ENCODE data around the gene MTMR3. TPM values are rescaled to one million over a fixed set of nuclear protein-coding genes. Genes with fewer than 3 reads are reported as not detected.

The MTMR3 gene
- total and polyA plus RNA-seq, 3 experiments from 2014 or later: 19.7 to 22.5 (median 20.6) TPM

DNA sequence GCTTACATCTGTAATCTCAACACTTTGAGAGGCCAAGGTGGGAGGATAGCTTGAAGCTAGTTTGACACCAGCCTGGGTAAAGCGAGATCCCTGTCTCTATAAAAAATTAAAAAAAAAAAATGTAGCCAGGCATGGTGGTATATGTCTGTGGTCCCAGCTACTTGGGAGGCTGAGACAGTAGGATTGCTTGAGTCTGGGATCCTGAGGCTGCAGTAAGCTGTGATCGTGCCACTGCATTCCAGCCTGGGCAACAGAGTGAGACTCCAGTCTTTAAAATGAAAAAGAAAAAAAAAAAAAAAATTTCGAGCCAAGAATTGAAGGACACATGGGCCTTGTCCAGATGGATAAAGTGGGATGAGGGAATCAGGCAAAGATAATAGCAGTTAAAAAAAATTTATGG lies 62.5 kb downstream of the MTMR3 start:
- Histone ChIP-seq H3K4me3 (ENCODE audit: low read length) (no peak overlapping the region), H3K9me3 (ENCODE audit: low read length) (no peaks in the 10 kb centered on the region), H3K27ac (ENCODE audit: low read depth, low read length) (no peak overlapping the region), H3K36me3 (ENCODE audit: insufficient read depth, low read length) (no peaks in the 10 kb centered on the region), H3K4me1 (ENCODE audit: insufficient read depth, low read length) (peaks cover 16% of the 10 kb centered on the region), H3K27me3 (ENCODE audit: insufficient read depth, low read length, poor library complexity, severe bottlenecking) (no peaks in the 10 kb centered on the region)
- no peak for DNase-seq
- Mint-ChIP-seq H3K27me3 (no peaks in the 10 kb centered on the region), H3K4me3 (no peak overlapping the region), H3K27ac (peak overlapping the region in 1 of 8 donors; percentile 72), H3K9me3 (peaks cover 0 to 5% (median 2%) of the 10 kb centered on the region in 5 donors), H3K4me1 (peaks cover 49 to 84% (median 72%) of the 10 kb centered on the region in 3 donors), H3K36me3 (peaks cover 0 to 7% (median 2%) of the 10 kb centered on the region in 3 donors)
- ChIA-PET POLR2A (no interaction called here), CTCF (no interaction called here)

DNA sequence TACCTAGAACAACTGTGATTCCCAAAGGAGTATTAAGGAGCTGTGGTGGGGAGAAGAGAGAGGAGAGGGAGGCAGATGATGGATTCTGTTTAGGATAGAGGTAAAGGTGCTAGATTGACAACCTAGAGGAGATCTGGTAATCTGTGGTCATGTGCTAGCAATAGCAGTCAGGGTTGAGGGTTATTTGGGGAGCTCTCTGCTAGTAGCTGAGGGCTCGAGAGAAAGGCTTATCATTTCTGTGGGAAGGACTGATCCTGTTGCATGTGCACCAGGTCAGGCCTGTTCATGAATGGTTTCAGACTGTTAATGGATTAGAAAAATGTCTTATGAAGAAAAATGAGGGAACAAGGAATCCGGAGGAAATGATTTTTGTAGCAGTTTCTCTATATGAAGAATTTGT lies 63.2 kb downstream of the MTMR3 start:
- Mint-ChIP-seq H3K4me1 (peaks cover 53 to 81% (median 76%) of the 10 kb centered on the region in 3 donors), H3K27ac (peak overlapping the region in 1 of 8 donors; percentile 18), H3K4me3 (peak overlapping the region in 1 of 7 donors; percentile 6), H3K9me3 (peaks cover 0 to 5% (median 2%) of the 10 kb centered on the region in 5 donors), H3K27me3 (no peaks in the 10 kb centered on the region), H3K36me3 (peaks cover 0 to 2% (median 2%) of the 10 kb centered on the region in 3 donors)
- ChIA-PET POLR2A (no interaction called here), CTCF (no interaction called here)
- H3K27ac ChIP-seq (ENCODE audit: low read depth, low read length): no peak overlapping the region
- H3K27me3 ChIP-seq (ENCODE audit: insufficient read depth, low read length, poor library complexity, severe bottlenecking): no peaks in the 10 kb centered on the region
- H3K4me1 ChIP-seq (ENCODE audit: insufficient read depth, low read length): peaks cover 17% of the 10 kb centered on the region
- no peak for DNase-seq
- no peaks in the 10 kb centered on the region for H3K36me3 ChIP-seq (ENCODE audit: insufficient read depth, low read length)
- H3K4me3 ChIP-seq (ENCODE audit: low read length): no peak overlapping the region
- H3K9me3 ChIP-seq (ENCODE audit: low read length): no peaks in the 10 kb centered on the region

DNA sequence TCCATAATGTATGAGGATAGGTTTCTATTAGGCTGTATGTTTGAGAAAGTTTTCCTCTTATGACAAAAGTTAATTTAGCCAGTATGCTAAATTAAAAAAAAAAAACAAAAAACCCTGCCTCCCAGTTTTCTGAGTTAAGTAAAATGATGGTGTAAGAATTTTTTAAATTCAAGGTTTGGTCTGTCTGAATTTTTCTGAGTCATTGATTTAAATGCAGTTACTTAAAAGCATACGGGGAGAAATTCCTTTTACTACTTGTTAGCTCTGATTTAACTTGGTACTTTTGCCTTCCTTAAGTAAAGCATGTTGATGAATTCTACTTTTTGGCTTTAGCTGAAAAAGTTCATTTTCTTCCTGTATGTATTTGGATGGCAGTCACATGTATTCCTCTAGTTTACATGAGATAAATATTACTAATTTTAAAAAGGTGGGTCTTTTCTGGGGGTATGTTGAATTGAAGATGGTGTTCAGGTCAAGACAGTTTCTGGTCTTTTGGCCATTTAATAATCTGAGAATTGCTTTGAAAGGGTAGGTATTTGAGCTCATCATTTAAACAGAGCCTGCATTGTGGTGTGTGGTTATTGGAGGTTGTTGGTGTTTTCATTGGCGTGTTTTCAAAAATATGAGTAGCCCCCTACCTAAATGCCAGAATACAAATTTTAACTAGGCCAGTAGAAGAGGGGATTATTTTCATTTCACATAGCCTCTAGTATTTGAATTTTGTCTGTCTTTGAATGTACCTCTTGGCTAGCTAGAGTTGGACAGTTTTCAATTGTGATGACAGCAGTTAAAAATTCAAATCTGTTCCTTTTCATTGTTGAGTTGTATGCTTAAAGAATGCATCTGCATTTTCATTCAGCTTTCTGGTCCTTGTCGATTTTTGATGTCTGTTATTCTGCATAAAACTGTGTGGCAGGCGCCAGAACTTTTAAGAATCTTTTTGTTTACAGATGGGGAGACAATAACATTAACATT lies 64.7 kb downstream of the MTMR3 start:
- Histone ChIP-seq H3K27ac (ENCODE audit: low read depth, low read length) (no peak overlapping the region), H3K36me3 (ENCODE audit: insufficient read depth, low read length) (no peaks in the 10 kb centered on the region), H3K27me3 (ENCODE audit: insufficient read depth, low read length, poor library complexity, severe bottlenecking) (no peaks in the 10 kb centered on the region), H3K9me3 (ENCODE audit: low read length) (no peaks in the 10 kb centered on the region), H3K4me1 (ENCODE audit: insufficient read depth, low read length) (peaks cover 22% of the 10 kb centered on the region), H3K4me3 (ENCODE audit: low read length) (no peak overlapping the region)
- POLR2A ChIA-PET: no interaction called here
- H3K9me3 Mint-ChIP-seq: peaks cover 0 to under 1% (median 0%) of the 10 kb centered on the region in 5 donors
- no peak overlapping the region for H3K4me3 Mint-ChIP-seq
- CTCF ChIA-PET: no interaction called here
- peaks cover 59 to 88% (median 74%) of the 10 kb centered on the region in 3 donors for H3K4me1 Mint-ChIP-seq
- H3K36me3 Mint-ChIP-seq: no peaks in the 10 kb centered on the region
- H3K27ac Mint-ChIP-seq: peak overlapping the region in 3 of 8 donors; percentile 36 to 64 (median 39)
- no peak for DNase-seq
- no peaks in the 10 kb centered on the region for H3K27me3 Mint-ChIP-seq

DNA sequence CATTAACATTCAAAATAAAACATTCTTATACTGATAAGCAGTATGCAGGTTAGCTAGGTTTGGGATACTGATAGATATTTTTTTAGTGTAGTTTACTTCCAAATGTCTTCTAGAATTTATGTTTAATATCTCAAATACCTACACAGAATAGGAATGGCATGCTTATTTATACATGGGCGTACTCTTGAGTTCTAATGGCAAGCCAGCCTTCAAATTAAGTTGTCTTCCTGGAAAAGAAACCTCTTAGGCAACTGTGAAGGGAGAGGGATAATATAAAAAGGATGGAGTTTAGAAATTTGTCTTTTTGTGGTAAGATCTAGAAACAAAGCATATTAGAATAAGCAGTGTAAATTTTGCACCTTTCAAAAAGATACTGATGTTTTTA lies 65.4 kb downstream of the MTMR3 start:
- peaks cover 22% of the 10 kb centered on the region for H3K4me1 ChIP-seq (ENCODE audit: insufficient read depth, low read length)
- Mint-ChIP-seq H3K27me3 (no peaks in the 10 kb centered on the region), H3K4me1 (peaks cover 63 to 89% (median 75%) of the 10 kb centered on the region in 3 donors), H3K9me3 (no peaks in the 10 kb centered on the region), H3K4me3 (peak overlapping the region in 1 of 7 donors; percentile 37), H3K27ac (no peak overlapping the region), H3K36me3 (no peaks in the 10 kb centered on the region)
- H3K9me3 ChIP-seq (ENCODE audit: low read length): no peaks in the 10 kb centered on the region
- no peak for DNase-seq
- ChIA-PET CTCF (no interaction called here), POLR2A (no interaction called here)
- no peaks in the 10 kb centered on the region for H3K36me3 ChIP-seq (ENCODE audit: insufficient read depth, low read length)
- H3K27me3 ChIP-seq (ENCODE audit: insufficient read depth, low read length, poor library complexity, severe bottlenecking): no peaks in the 10 kb centered on the region
- H3K27ac ChIP-seq (ENCODE audit: low read depth, low read length): no peak overlapping the region
- H3K4me3 ChIP-seq (ENCODE audit: low read length): no peak overlapping the region

DNA sequence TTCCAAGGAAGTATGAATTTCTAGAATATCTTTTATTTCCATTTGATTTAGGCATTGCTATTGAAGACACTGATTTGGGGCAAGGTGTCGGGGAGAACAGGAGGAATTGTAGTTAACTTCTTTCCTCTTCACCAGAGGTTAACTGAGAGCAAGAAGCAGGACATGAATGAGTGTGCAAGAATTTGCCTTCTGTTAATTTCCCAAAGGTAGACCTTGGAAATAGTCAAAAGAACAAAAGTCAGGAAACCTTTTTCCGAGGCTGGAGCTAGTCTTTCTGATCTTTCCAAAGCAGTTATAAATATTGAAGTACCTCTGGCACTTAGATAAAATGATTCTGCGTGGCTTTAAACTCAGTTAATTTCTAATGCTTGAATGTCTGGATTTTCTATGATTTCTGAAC lies 66.9 kb downstream of the MTMR3 start:
- no peaks in the 10 kb centered on the region for H3K27me3 Mint-ChIP-seq
- no peaks in the 10 kb centered on the region for H3K27me3 ChIP-seq (ENCODE audit: insufficient read depth, low read length, poor library complexity, severe bottlenecking)
- H3K36me3 Mint-ChIP-seq: peaks cover 0 to 1% (median 0%) of the 10 kb centered on the region in 3 donors
- H3K4me3 Mint-ChIP-seq: peak overlapping the region in 1 of 7 donors; percentile 13
- peak overlapping the region in 1 of 8 donors; percentile 5 for H3K27ac Mint-ChIP-seq
- ChIA-PET POLR2A (no interaction called here), CTCF (no interaction called here)
- H3K4me1 Mint-ChIP-seq: peaks cover 52 to 87% (median 72%) of the 10 kb centered on the region in 3 donors
- DNase-seq: no peak
- no peak overlapping the region for H3K4me3 ChIP-seq (ENCODE audit: low read length)
- peaks cover 10% of the 10 kb centered on the region for H3K4me1 ChIP-seq (ENCODE audit: insufficient read depth, low read length)
- H3K9me3 ChIP-seq (ENCODE audit: low read length): no peaks in the 10 kb centered on the region
- H3K27ac ChIP-seq (ENCODE audit: low read depth, low read length): no peak overlapping the region
- no peaks in the 10 kb centered on the region for H3K36me3 ChIP-seq (ENCODE audit: insufficient read depth, low read length)
- H3K9me3 Mint-ChIP-seq: no peaks in the 10 kb centered on the region

DNA sequence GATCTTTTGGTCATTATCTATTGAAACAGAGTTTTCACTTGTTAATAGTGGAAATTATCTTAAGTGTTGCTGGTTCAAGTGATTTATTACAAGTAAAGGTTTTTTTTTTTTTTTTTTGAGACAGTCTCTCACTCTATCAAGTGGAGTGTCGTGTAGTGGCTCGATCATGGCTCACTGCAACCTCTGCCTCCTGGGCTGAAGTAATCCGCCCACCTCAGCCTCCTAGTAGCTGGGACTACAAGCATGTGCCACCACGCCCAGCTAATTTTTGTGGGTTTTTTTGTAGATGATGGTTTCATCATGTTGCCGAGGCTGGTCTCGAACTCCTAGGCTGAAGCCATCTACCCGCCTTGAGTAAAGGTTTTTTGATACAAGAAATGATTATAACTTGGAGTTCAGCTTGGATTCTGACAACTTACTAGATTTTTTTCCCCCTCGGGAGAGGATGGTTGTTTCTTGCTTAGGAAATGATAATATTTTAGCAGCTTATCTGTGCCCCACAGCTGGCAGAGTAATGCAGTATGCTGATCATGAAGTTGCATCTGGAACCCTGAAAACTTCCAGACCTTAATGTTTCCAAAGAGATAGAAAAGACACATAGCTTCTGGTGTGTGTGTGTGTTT lies 68.9 kb downstream of the MTMR3 start:
- no peak for DNase-seq
- Histone ChIP-seq H3K27me3 (ENCODE audit: insufficient read depth, low read length, poor library complexity, severe bottlenecking) (no peaks in the 10 kb centered on the region), H3K36me3 (ENCODE audit: insufficient read depth, low read length) (no peaks in the 10 kb centered on the region), H3K4me1 (ENCODE audit: insufficient read depth, low read length) (peaks cover 6% of the 10 kb centered on the region), H3K9me3 (ENCODE audit: low read length) (no peaks in the 10 kb centered on the region), H3K27ac (ENCODE audit: low read depth, low read length) (no peak overlapping the region), H3K4me3 (ENCODE audit: low read length) (no peak overlapping the region)
- Mint-ChIP-seq H3K36me3 (peaks cover 0 to 4% (median 1%) of the 10 kb centered on the region in 3 donors), H3K27me3 (no peaks in the 10 kb centered on the region), H3K4me1 (peaks cover 45 to 84% (median 71%) of the 10 kb centered on the region in 3 donors), H3K9me3 (no peaks in the 10 kb centered on the region), H3K27ac (peak overlapping the region in 2 of 8 donors; percentile 29 to 43), H3K4me3 (no peak overlapping the region)
- ChIA-PET POLR2A (no interaction called here), CTCF (no interaction called here)

DNA sequence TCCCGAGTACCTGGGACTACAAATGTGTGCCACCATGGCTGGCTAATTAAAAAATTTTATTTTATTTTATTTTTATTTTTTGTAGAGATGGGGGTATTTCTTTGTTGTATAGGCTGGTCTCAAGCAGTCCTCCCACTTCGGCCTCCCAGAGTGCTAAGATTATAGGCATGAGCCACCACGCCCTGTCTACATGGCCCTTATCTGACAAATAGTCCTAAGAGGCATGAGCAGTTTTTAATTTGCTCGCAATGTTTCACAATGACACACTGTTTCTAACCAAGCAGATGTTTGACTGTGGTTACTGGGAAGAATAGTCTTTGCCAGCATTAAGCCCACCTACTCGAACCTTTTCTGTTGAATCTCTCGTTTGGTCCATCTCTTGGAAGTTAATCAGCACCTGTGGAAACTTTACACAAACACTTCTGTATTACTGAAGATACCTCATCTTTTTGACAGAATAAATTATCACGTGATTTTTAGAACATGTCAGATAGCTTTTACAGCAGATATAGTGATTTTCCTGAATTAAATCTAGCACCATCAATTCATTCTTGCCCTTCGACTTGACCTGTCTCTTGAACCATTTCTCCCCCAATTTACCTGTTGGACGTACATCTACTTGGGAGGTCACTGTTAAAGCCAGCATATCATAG lies 71.4 kb downstream of the MTMR3 start:
- no peak overlapping the region for H3K4me3 Mint-ChIP-seq

More for the DNA sequence above, 71.4 kb downstream of the MTMR3 start:
- POLR2A ChIA-PET: no interaction called here
- H3K27ac Mint-ChIP-seq: no peak overlapping the region
- Histone ChIP-seq H3K4me1 (ENCODE audit: insufficient read depth, low read length) (peaks cover 6% of the 10 kb centered on the region), H3K4me3 (ENCODE audit: low read length) (no peak overlapping the region), H3K27me3 (ENCODE audit: insufficient read depth, low read length, poor library complexity, severe bottlenecking) (no peaks in the 10 kb centered on the region), H3K9me3 (ENCODE audit: low read length) (no peaks in the 10 kb centered on the region), H3K27ac (ENCODE audit: low read depth, low read length) (no peak overlapping the region), H3K36me3 (ENCODE audit: insufficient read depth, low read length) (no peaks in the 10 kb centered on the region)
- no peaks in the 10 kb centered on the region for H3K9me3 Mint-ChIP-seq
- no peaks in the 10 kb centered on the region for H3K27me3 Mint-ChIP-seq
- CTCF ChIA-PET: interaction anchor here (1.1 kb wide), 1 partner anchor 51 kb away, joined by 4 read pairs; no protein-coding TSS in a partner anchor
- peaks cover 0 to 17% (median 7%) of the 10 kb centered on the region in 3 donors for H3K36me3 Mint-ChIP-seq
- H3K4me1 Mint-ChIP-seq: peaks cover 33 to 74% (median 63%) of the 10 kb centered on the region in 3 donors
- DNase-seq: no peak

All from CD8-positive, alpha-beta memory T cell (primary cell).